IMR-90 (cell line): ENCODE measurements around the gene ST7. TPM values are rescaled to one million over a fixed set of nuclear protein-coding genes. Genes with fewer than 3 reads are reported as not detected.

Experiments
- ATAC-seq: fragments of 200-7000 bp; cut with Tn5 transposase; 2 replicates; pipeline ENCODE4 v1.9.1; 2020; ENCODE audit warnings: low read depth, mild to moderate bottlenecking, moderate library complexity
- BruUV-seq: library from RNA; stranded (reverse); fragments of 400-500 nt; replicated peaks from 2 replicates; lab custom pipeline; 2021; lab: Mats Ljungman, UMichigan
- CTCF ChIA-PET: fragments of 300-600 bp; formaldehyde crosslinking; extraction: SDS; loops from one replicate; lab custom pipeline; 2021; ENCODE audit warnings: antibody characterized with exemption; lab: Yijun Ruan, JAX
- POLR2A ChIA-PET: fragments of 300-600 bp; sonication (Branson Sonifier 250); formaldehyde crosslinking; loops from one replicate; lab custom pipeline; 2022; ENCODE audit warnings: antibody characterized with exemption; ENCODE audit not compliant: unreplicated experiment; lab: Charles Lee
- DNase-seq: peaks from one replicate; pipeline ENCODE4 v3.0.0; 2013
- H2AFZ ChIP-seq: replicated peaks from 2 replicates; pipeline ENCODE3; 2013; ENCODE audit warnings: low read length, mild to moderate bottlenecking; ENCODE audit not compliant: poor library complexity
- H2AK5ac ChIP-seq: 2 replicates; pipeline ENCODE4 v1.6.1; 2013; ENCODE audit warnings: low read depth, low read length, inconsistent platforms
- H2AK9ac ChIP-seq: replicated peaks from 2 replicates; pipeline ENCODE3; 2013; ENCODE audit warnings: mild to moderate bottlenecking, low read depth, low read length, moderate library complexity; ENCODE audit not compliant: poor library complexity
- H2BK120ac ChIP-seq: 2 replicates; pipeline ENCODE4 v1.6.1; 2013; ENCODE audit warnings: low read depth, low read length, inconsistent platforms
- H2BK15ac ChIP-seq: 3 replicates; pipeline ENCODE4 v1.6.1; 2013; ENCODE audit warnings: low read depth, low read length, inconsistent platforms
- H2BK20ac ChIP-seq: 2 replicates; pipeline ENCODE4 v1.6.1; 2013; ENCODE audit warnings: low read depth, mild to moderate bottlenecking, inconsistent platforms, low read length, moderate library complexity
- H2BK5ac ChIP-seq: 2 replicates; pipeline ENCODE4 v1.6.1; 2013; ENCODE audit warnings: mild to moderate bottlenecking, low read depth, low read length, inconsistent platforms; ENCODE audit not compliant: poor library complexity, severe bottlenecking
- H3K14ac ChIP-seq: replicated peaks from 2 replicates; pipeline ENCODE4 v1.6.1; 2013; ENCODE audit warnings: low read depth, low read length, inconsistent platforms
- H3K18ac ChIP-seq: 2 replicates; pipeline ENCODE4 v1.6.1; 2013; ENCODE audit warnings: low read depth, low read length, control low read depth
- H3K23ac ChIP-seq: 2 replicates; pipeline ENCODE4 v1.6.1; 2013; ENCODE audit warnings: low read depth, low read length, inconsistent platforms
- H3K27ac ChIP-seq: 2 replicates; pipeline ENCODE4 v1.5.1; 2013; ENCODE audit warnings: mild to moderate bottlenecking, control low read depth, low read length; ENCODE audit not compliant: insufficient read depth
- H3K27me3 ChIP-seq: 2 replicates; pipeline ENCODE4 v1.6.1; 2013; ENCODE audit warnings: low read length; ENCODE audit not compliant: control insufficient read depth, insufficient read depth
- H3K36me3 ChIP-seq: 2 replicates; pipeline ENCODE4 v1.6.1; 2013; ENCODE audit warnings: low read length, mixed read lengths; ENCODE audit not compliant: control insufficient read depth, insufficient read depth
- H3K4ac ChIP-seq: 2 replicates; pipeline ENCODE4 v1.6.1; 2013; ENCODE audit warnings: low read depth, low read length, inconsistent platforms
- H3K4me1 ChIP-seq: 2 replicates; pipeline ENCODE4 v1.6.1; 2013; ENCODE audit warnings: low read length, mixed read lengths; ENCODE audit not compliant: control insufficient read depth, insufficient read depth
- H3K4me2 ChIP-seq: 2 replicates; pipeline ENCODE4 v1.6.1; 2013; ENCODE audit warnings: low read depth, mild to moderate bottlenecking, control low read depth, low read length, moderate library complexity
- H3K4me3 ChIP-seq: 2 replicates; pipeline ENCODE4 v1.5.1; 2013; ENCODE audit warnings: low read depth, mild to moderate bottlenecking, control low read depth, low read length, moderate library complexity; ENCODE audit not compliant: insufficient read depth
- H3K56ac ChIP-seq: 2 replicates; pipeline ENCODE4 v1.6.1; 2013; ENCODE audit warnings: low read length, inconsistent platforms; ENCODE audit not compliant: insufficient read depth; ENCODE audit errors: extremely low read depth
- H3K79me1 ChIP-seq, 2 experiments: 2 replicates each; pipeline ENCODE4 v1.6.1; 2013; ENCODE audit warnings: low read length in 2 of 2, inconsistent platforms in 1 of 2, low read depth in 1 of 2
- H3K9ac ChIP-seq: 2 replicates; pipeline ENCODE4 v1.6.1; 2013; ENCODE audit warnings: low read depth, low read length, control low read depth
- H3K9me1 ChIP-seq: 2 replicates; pipeline ENCODE4 v1.6.1; 2013; ENCODE audit warnings: low read length, inconsistent platforms; ENCODE audit not compliant: insufficient read depth
- H3K9me3 ChIP-seq: 2 replicates; pipeline ENCODE4 v1.6.1; 2013; ENCODE audit warnings: low read length; ENCODE audit not compliant: control insufficient read depth, insufficient read depth
- H4K20me1 ChIP-seq: 2 replicates; pipeline ENCODE4 v1.6.1; 2013; ENCODE audit warnings: low read length, inconsistent platforms; ENCODE audit not compliant: insufficient read depth
- H4K5ac ChIP-seq: 2 replicates; pipeline ENCODE4 v1.6.1; 2013; ENCODE audit warnings: mild to moderate bottlenecking, low read depth, low read length, control low read depth
- H4K8ac ChIP-seq, 2 experiments: 2 replicates each; pipeline ENCODE4 v1.6.1; 2013; ENCODE audit warnings: low read depth in 2 of 2, low read length in 2 of 2, control low read depth in 1 of 2, inconsistent platforms in 1 of 2
- H4K91ac ChIP-seq: 2 replicates; pipeline ENCODE4 v1.6.1; 2013; ENCODE audit warnings: low read depth, low read length, inconsistent platforms; ENCODE audit not compliant: insufficient read depth
- CEBPB ChIP-seq: IDR thresholded peaks from 2 replicates; pipeline ENCODE4 v1.6.1; 2012; ENCODE audit warnings: low read depth, low read length, improper control_type of control experiment
- NFE2L2 ChIP-seq: fragments of 150-350 bp; IDR thresholded peaks from 2 replicates; pipeline ENCODE4 v1.6.1; 2016; ENCODE audit warnings: low read depth, mild to moderate bottlenecking, low read length
- WGBS, 2 experiments: methylation state at CpG; one replicate each; pipeline versions ENCODE4 v1.1.5 to v1.1.7; 2013; ENCODE audit warnings: missing lambda C conversion rate in 2 of 2; ENCODE audit not compliant: insufficient read length in 1 of 2; ENCODE audit errors: extremely low coverage in 2 of 2; 5-methylcytosine and 5-hydroxymethylcytosine counted together
- dilution Hi-C: fragments of 300-500 bp; cut with HindIII; formaldehyde crosslinking; loops from one replicate; pipeline ENCODE4 v1.14.3; 2018; ENCODE audit warnings: low sequenced_read_pairs; ENCODE audit not compliant: unreplicated experiment
- in situ Hi-C: fragments of 300-500 bp; cut with MboI; formaldehyde crosslinking; loops from 3 replicates; pipeline ENCODE4 v1.14.3; 2019; ENCODE audit warnings: low sequenced_read_pairs, inconsistent platforms, mixed read lengths
- intact Hi-C: fragments of 100-400 bp; cut with micrococcal nuclease; formaldehyde crosslinking; loops from 2 replicates; pipeline ENCODE4 v1.10.0; 2022
- polyA plus RNA-seq, 3 experiments: library from polyadenylated mRNA; depleted of rRNA; stranded (reverse); fragments of >200 nt; gene quantifications; 2 replicates each; pipeline ENCODE4 v1.2.3, GENCODE V29; 2012; ENCODE audit warnings: low replicate concordance in 1 of 3
- total RNA-seq: library from RNA; depleted of rRNA; stranded (reverse); fragments of >200 nt; gene quantifications from 2 replicates; pipeline ENCODE4 v1.2.3, GENCODE V29; 2012

The ST7 gene
- total and polyA plus RNA-seq, 2 of the 4 experiments (the other 2 are of a cell fraction): 18.6 to 26.0 TPM

- ATAC-seq (peak; percentile 59; the same call in 1 of the 2 replicates), DNase-seq (no peak)
- H3K23ac ChIP-seq: no peak overlapping the region
- in situ Hi-C loops: no loop called here
- no peak overlapping the region for H2BK120ac ChIP-seq
- H3K18ac ChIP-seq: no peak overlapping the region
- H2AFZ ChIP-seq: no peak overlapping the region
- no peak overlapping the region for H2BK15ac ChIP-seq
- dilution Hi-C loops: no loop called here
- H3K79me1 ChIP-seq: peaks cover 11 to 21% of the 10 kb centered on the region in 2 experiments
- H4K5ac ChIP-seq: no peak overlapping the region
- no peaks in the 10 kb centered on the region for H3K9me3 ChIP-seq
- no peak overlapping the region for H3K4me3 ChIP-seq
- H2AK5ac ChIP-seq: no peak overlapping the region
- peak overlapping the region; percentile 49 for H2BK5ac ChIP-seq
- TF ChIP-seq NFE2L2 (no peak), CEBPB (peak; percentile 33; the same call in 1 of the 2 replicates)
- no peak overlapping the region for H4K91ac ChIP-seq
- H4K20me1 ChIP-seq: peaks cover 5% of the 10 kb centered on the region; the same call in 1 of the 2 replicates
- H3K4ac ChIP-seq: no peak overlapping the region
- peaks cover 2% of the 10 kb centered on the region for H3K9me1 ChIP-seq
- CTCF ChIA-PET: interaction anchor here (0.6 kb wide), 1 partner anchor 219 kb away, joined by 5 read pairs; no protein-coding TSS in a partner anchor
- no peak overlapping the region for H3K4me2 ChIP-seq
- H2BK20ac ChIP-seq: no peak overlapping the region
- intact Hi-C loops: no loop called here
- no peak overlapping the region for H4K8ac ChIP-seq
- H3K4me1 ChIP-seq: peaks cover 4% of the 10 kb centered on the region; the same call in 1 of the 2 replicates
- WGBS, 2 experiments: no CpG with 5 or more reads among the region's 1 CpG
- no peak overlapping the region for H3K56ac ChIP-seq
- H3K9ac ChIP-seq: no peak overlapping the region
- BruUV-seq: no TSS peak
- no peaks in the 10 kb centered on the region for H3K27me3 ChIP-seq
- H3K27ac ChIP-seq: no peak overlapping the region
- no peak overlapping the region for H2AK9ac ChIP-seq
- POLR2A ChIA-PET: no interaction called here
- no peak overlapping the region for H3K14ac ChIP-seq
- peaks cover 36% of the 10 kb centered on the region for H3K36me3 ChIP-seq
Observed at GRCh38 chr7:116911801-116912200, 41.5 kb upstream of the ST7 start.
